Spleen (tissue), 7 donors: Measurements from ENCODE around the gene MBNL2.

Experiments used
- CTCF ChIP-seq, 11 experiments: fragments of 200-600 bp in 7 of 11; fragments of 450-650 bp in 4 of 11; sonication (generic) in 4 of 11; IDR thresholded peaks in 8 of 11; conservative IDR thresholded peaks in 3 of 11; 1 replicate in 7 of 11; 2 replicates in 4 of 11; pipeline versions ENCODE4 v1.4.0 to v1.8.0; 2016 to 2021; ENCODE audit warnings: antibody characterized with exemption in 11 of 11, inconsistent platforms in 4 of 11, mild to moderate bottlenecking in 1 of 11
- POLR2A ChIP-seq, 3 donors: fragments of 450-650 bp; IDR thresholded peaks; one replicate each; pipeline ENCODE4 v1.5.1; 2017; ENCODE audit warnings: antibody characterized with exemption in 3 of 3, mild to moderate bottlenecking in 1 of 3
- donor health status: DM: no; HTN: no; CAD: no; lungs with moderate emphysema.
- donor health status: DM: no; HTN: no; CAD: no.
- donor health status: DM: no; HTN: no; CAD: no.

- no peak for TF ChIP-seq CTCF (IDR thresholded peaks at IDR 0.05 in 8 of 11, conservative IDR thresholded peaks at IDR 0.05 in 3 of 11)
- no peak for TF ChIP-seq POLR2A (IDR thresholded peaks at IDR 0.05)
Measured at GRCh38 chr13:97434397-97435201, 212.5 kb downstream of the MBNL2 start.
